ENCODE data around the gene VSIG2.

GRCh38 chr11:124759266-124760204, 7.5 kb upstream of the VSIG2 start:
- TF ChIP-seq PATZ1 (CRISPR knock-in tag; IDR thresholded peaks at IDR 0.05; ENCODE audit: borderline replicate concordance) (no peak), CREB5 (CRISPR knock-in tag; IDR thresholded peaks at IDR 0.05; ENCODE audit: low read depth) (no peak), ESRRG (CRISPR knock-in tag; IDR thresholded peaks at IDR 0.05) (no peak), OSR1 (CRISPR knock-in tag; IDR thresholded peaks at IDR 0.05) (no peak), BACH2 (CRISPR knock-in tag; IDR thresholded peaks at IDR 0.05; ENCODE audit: borderline replicate concordance) (no peak), ISL1 (CRISPR knock-in tag; IDR thresholded peaks at IDR 0.05) (no peak), ZNF565 (CRISPR knock-in tag; conservative IDR thresholded peaks at IDR 0.05; ENCODE audit: low read depth) (no peak), ZFP30 (CRISPR knock-in tag; IDR thresholded peaks at IDR 0.05) (no peak), ZFP3 (CRISPR knock-in tag; IDR thresholded peaks at IDR 0.05) (no peak), ARNTL (CRISPR knock-in tag; IDR thresholded peaks at IDR 0.05; ENCODE audit: borderline replicate concordance, low read depth) (no peak), CSDC2 (CRISPR knock-in tag; IDR thresholded peaks at IDR 0.05) (no peak), ZNF8 (CRISPR knock-in tag; IDR thresholded peaks at IDR 0.05) (no peak)
